ENCODE data around the gene RGS11.
A peak's percentile ranks its signal among the peaks of the same experiment; 100 is the strongest.

Gene RGS11

GRCh38 chr16:296806-297510 lies 21.2 kb upstream of the RGS11 start:
- no peak for DNase-seq

DNA sequence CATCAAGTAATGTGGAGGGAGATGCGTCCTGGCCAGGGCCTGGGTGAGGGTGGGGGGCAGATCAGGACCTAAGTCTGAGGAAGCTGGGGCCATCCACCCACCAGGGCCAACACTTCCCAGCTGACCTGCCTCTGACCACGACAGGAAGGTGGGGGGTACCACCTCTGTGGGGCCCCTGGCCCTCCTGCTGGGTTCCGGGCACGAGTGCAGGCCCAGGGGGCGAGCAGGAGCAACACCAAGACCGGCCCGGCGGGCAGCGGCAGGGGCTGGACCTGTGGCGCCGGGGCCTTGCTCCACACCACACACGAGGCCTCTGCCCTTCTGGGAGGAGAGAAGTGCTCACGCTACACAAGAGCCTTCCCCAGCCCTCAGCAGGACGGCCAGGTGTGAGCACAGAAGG lies 20.5 kb upstream of the RGS11 start:
- no peak for DNase-seq

DNA sequence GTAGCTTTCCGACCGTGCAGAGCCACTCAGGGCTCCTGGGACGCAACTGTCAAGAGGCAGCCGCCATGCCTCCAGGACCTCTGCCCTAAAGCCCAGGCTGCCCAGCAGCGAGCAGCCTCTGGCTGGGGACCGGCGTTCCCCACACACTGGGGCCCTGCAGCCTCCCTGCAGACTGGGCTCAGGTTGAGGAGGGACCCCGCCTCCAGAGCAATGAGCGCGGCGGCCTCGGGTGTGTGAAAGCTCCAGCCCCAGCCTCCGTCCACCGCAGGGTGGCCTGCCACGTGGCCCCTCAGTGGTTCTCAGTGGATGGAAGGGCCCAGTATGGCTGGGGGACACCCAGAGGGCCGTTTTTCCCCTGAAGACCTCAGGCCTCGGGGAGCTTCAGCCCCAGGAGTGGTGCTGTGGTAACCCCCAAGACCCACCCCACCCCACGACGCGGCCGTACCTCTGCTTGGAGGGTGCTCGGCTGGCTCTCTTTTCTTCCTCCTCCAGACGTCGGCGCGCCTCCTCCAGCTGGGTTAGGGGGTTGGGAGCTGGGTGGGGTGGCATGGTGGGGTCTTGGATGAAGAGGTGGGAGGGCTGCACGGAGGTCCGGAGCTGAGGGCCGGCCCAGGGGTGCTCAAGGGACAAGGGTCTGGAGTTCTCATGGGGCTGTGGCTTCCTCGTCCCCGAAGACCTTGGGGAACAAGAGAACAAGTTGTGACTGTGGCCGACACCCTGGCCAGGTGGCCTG lies 17.5 kb upstream of the RGS11 start:
- DNase-seq = no peak

DNA sequence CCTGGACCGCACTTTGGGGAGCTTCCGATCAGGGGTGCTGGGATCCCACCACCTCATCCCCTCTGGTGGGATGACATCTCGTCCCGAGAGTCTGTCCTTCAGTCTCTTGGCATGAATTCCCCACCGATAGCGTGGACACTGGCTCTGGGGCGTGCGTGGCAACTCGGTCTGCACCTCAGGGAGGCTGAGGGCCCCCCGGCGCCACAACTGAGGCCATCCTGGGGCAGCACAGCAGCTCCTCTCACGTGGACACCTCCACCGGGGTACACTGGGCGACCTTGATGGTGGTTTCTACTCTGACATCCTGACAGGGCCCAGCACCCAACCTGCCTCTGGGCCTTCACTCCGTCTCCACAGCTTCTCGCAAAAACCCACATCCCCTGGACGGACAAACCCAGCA lies 15.8 kb upstream of the RGS11 start:
- DNase-seq = no peak

GRCh38 chr16:290681-291405 lies 15.1 kb upstream of the RGS11 start:
- DNase-seq = no peak

DNA sequence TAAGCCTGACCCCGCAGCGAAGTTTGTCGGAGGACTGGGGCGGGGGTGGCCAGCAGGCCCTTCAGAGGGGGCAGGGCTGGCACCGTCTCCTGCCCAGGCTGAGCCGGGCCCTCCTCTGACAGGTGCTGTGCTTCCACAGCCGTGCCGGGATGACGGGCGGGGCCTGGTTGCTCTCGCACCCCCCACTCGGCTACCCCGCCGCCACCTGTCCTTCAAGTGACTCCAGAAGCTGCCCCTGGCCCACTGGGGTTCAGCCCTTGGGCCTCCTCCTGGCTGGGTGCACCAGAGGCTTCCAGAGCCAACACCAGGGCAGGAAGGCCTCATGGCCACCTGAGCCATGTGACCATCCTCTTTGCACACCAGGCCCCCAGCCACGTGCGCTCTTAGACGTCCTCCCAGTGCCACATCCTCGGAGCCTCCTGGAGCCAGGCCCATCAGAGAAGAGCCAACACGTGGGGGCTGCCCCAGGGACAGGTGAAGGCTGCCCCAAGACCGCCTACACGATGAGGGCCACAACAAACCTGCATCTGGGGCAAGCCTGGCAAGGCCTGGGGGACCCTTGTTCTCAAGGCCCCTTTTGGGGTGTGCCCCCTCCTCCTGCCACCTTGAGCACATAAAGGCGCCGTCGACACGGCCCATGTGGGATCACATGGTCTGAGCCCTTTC lies 14.4 kb upstream of the RGS11 start:
- DNase-seq = no peak

DNA sequence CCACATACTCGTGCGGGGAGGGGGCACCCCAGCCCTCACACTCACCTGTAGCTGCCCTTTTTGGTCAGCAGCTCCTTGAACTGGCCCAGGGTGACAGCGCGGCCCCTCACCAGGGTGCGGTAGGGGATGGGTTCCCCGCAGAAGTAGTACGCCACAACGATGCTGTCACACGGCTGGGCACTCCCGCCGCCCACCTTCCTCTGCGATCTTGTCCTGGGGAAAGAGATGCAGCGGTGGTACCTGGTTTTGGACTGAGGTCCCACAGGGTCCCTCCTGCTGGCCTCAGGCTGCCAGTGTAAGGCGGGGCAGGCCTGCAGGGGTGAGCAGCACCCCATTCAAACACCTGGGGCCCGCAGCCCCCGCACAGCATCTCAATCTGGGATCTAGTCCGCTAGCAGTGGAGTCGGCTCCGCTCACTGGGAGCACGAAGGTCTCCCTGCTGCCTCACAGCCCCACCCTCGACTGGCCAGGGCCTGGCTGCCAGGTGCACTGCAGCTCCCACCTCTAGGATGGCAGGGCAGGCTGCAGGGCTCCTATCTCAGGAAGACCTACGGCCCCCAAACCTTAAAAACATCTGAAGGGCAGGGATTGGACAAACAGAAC lies 13.8 kb upstream of the RGS11 start:
- no peak for DNase-seq

GRCh38 chr16:287981-288920 lies 12.5 kb upstream of the RGS11 start:
- DNase-seq = no peak

DNA sequence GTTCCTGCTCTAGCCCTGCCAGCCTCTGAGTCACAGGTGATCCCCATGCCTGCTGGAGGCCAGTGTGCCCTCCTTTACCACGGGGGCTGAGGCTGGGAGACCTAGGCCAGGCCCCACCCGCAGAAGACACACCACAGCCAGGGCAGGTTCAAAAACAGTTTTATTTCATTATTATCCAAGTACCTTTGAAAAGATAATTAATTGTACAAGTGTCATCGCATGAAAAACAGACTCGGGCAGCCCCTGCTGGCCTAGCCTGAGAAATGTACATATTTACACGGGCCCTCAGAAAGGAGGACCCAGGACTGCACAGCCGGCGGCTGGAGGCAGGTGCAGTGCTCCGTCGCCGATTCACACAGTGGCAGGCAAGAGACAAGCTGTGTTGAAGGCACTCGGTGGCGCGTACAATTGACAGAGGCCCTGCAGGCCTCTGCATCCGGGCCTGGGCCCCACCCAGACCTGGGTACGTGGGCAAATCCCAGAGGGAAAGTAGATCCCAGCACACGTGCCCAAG lies 11.6 kb upstream of the RGS11 start:
- no peak for DNase-seq

- DNase-seq = no peak
Observed at GRCh38 chr16:286491-287297, 10.9 kb upstream of the RGS11 start.

DNA sequence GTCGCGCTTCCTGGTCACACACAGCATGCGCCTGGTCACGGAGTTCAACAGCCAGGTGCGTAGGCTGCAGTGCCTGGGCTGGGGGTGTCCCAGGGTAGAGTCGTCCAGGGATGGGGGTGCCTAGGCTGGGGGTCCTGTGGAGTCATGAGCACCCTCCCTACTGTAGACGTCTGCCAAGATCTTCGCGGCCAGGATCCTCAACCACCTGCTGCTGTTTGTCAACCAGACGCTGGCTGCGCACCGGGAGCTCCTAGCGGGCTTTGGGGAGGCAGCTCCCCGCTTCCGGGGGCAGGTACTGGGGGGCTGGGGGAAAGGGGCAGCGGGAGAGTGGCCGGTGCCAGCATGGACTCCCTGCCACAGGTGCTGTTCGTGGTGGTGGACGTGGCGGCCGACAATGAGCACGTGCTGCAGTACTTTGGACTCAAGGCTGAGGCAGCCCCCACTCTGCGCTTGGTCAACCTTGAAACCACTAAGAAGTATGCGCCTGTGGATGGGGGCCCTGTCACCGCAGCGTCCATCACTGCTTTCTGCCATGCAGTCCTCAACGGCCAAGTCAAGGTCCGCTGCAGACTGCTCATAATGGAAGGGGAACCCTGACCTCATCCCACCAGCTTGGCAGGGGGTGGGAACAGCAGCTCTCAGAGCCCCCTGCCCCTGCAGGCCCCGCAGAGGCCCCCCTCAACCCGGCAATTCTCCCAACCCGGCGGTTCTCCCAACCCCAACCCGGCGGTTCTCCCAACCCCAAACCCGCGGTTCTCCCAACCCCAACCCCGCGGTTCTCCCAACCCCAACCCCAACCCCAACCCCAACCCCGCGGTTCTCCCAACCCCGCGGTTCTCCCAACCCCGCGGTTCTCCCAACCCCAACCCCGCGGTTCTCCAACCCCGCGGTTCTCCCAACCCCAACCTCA lies 9.7 kb upstream of the RGS11 start:
- DNase-seq = no peak

DNA sequence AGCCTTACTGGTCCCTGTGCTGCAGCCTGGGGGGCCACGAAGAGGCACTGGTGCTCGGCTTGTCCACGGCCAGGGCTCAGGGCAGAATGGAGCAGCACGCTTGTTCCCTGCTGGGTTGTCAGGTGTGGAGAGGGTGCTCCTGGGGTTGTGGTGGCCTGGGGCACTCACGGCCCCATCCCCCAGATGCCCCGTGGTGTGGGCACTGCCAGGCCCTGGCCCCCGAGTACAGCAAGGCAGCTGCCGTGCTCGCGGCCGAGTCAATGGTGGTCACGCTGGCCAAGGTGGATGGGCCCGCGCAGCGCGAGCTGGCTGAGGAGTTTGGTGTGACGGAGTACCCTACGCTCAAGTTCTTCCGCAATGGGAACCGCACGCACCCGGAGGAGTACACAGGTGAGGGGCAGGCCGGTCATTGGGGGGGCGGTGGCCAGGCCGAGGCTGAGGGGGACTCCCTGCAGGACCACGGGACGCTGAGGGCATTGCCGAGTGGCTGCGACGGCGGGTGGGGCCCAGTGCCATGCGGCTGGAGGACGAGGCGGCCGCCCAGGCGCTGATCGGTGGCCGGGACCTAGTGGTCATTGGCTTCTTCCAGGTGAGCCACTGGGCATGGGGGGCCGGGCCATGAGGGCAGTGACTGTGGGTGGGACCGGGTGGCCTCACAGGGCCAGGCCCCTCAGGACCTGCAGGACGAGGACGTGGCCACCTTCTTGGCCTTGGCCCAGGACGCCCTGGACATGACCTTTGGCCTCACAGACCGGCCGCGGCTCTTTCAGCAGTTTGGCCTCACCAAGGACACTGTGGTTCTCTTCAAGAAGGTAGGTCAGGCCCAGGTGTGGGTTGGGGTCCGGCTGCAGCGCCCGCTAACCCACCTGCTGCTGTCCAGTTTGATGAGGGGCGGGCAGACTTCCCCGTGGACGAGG lies 8.7 kb upstream of the RGS11 start:
- DNase-seq = no peak

GRCh38 chr16:283033-283805 lies 7.5 kb upstream of the RGS11 start, which contains the start of gene PDIA2:
Gene PDIA2 (plus strand): TSS chr16:283164. CDS start chr16:283170, 6 bp downstream.
- peak in 8 of 56 donors; percentile 4 to 64 (median 15) for DNase-seq

- no peak for DNase-seq
Observed at GRCh38 chr16:282491-282890, 6.7 kb upstream of the RGS11 start.

DNA sequence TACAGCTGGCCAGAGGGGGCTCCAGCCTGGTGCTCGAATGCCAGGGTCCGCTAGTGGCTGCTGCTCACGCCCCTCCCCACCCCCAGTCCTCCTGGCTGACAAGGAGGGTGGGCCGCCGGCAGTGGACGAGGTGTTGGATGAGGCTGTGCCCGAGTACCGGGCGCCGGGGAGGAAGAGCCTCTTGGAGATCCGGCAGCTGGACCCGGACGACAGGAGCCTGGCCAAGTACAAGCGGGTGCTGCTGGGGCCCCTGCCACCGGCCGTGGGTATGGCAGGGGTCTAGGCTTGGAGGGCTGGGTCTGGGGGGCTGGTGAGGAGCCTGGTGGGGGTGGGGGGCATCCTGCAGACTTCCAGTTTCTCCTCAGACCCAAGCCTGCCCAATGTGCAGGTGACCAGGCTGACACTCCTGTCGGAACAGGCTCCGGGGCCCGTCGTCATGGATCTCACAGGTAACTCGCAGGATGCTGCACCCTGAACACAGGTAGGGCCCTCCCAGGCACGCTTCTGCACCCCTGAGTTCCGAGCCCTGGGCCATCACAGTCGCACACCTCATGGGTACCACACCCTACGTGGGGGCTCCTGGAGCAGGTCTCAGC lies 6.0 kb upstream of the RGS11 start:
- no peak for DNase-seq
